Right atrium auricular region (tissue), 2 donors: Measurements from ENCODE around the gene NSG2. TPM values are rescaled to one million over a fixed set of nuclear protein-coding genes. Genes with fewer than 3 reads are reported as not detected.

Experiments
- DNase-seq: peaks from one replicate; pipeline ENCODE4 v3.0.0-alpha.2; 2019; ENCODE audit warnings: low spot score
- H3K27ac ChIP-seq, 2 donors: fragments of 200-600 bp; sonication (generic); 1 replicate in 1 of 2; 2 replicates in 1 of 2; pipeline ENCODE4 v1.5.1; 2016 to 2019
- H3K27me3 ChIP-seq, 2 donors: fragments of 200-600 bp; sonication (generic); one replicate each; pipeline versions ENCODE4 v1.5.1 to v1.6.0; 2017 to 2019
- H3K36me3 ChIP-seq: fragments of 200-600 bp; sonication (generic); one replicate; pipeline ENCODE4 v1.5.1; 2016
- H3K4me1 ChIP-seq, 2 donors: fragments of 200-600 bp; sonication (generic); one replicate each; pipeline versions ENCODE4 v1.5.1 to v1.6.0; 2017 to 2019
- H3K4me3 ChIP-seq, 2 donors: fragments of 200-600 bp; sonication (generic); 1 replicate in 1 of 2; 2 replicates in 1 of 2; pipeline ENCODE4 v1.5.1; 2017 to 2019; ENCODE audit warnings: mild to moderate bottlenecking in 1 of 2, moderate library complexity in 1 of 2
- H3K9me3 ChIP-seq, 2 donors: fragments of 200-600 bp; sonication (generic); one replicate each; pipeline ENCODE4 v1.5.1; 2019
- total RNA-seq, 2 donors: library from RNA; depleted of rRNA; stranded (reverse); fragments of >200 nt; gene quantifications; one replicate each; pipeline ENCODE4 v1.1.0, GENCODE V29; 2016
- TF ChIP-seq, protein P1 (sequence below), 2 donors: fragments of 200-600 bp; sonication (generic); IDR thresholded peaks; one replicate each; pipeline ENCODE4 v1.5.1; 2019; ENCODE audit warnings: antibody characterized with exemption in 2 of 2

Gene NSG2
- total RNA-seq, 2 donors from 2014 or later, result 0.71 TPM; not detected in 1

DNA sequence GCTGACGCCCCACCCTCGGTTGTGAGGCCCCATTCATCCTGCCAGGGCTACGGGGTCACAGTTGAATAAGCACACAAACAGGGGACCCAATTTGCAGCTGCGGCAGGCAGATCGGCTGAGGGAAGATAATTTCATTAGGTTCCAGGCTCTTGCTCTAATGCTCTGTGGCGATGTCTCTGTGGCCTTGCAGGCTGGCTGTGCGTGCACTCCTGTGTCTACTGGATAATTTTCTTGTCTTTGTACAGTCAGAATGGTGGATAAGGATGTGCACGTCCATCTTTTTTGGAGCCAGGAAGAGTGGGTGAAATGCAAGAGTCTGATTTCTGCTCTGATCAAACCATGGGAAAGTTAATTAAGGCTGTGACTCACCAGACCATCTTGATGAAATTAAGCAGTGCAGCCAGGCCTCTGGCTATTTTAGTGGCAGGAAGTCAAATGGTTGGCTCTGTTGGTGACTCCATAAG, 39.2 kb downstream of the NSG2 start:
- no peak for DNase-seq
- H3K4me3 ChIP-seq, result no peak overlapping the region
- H3K36me3 ChIP-seq, result no peaks in the 10 kb centered on the region
- TF ChIP-seq, protein P1, sequence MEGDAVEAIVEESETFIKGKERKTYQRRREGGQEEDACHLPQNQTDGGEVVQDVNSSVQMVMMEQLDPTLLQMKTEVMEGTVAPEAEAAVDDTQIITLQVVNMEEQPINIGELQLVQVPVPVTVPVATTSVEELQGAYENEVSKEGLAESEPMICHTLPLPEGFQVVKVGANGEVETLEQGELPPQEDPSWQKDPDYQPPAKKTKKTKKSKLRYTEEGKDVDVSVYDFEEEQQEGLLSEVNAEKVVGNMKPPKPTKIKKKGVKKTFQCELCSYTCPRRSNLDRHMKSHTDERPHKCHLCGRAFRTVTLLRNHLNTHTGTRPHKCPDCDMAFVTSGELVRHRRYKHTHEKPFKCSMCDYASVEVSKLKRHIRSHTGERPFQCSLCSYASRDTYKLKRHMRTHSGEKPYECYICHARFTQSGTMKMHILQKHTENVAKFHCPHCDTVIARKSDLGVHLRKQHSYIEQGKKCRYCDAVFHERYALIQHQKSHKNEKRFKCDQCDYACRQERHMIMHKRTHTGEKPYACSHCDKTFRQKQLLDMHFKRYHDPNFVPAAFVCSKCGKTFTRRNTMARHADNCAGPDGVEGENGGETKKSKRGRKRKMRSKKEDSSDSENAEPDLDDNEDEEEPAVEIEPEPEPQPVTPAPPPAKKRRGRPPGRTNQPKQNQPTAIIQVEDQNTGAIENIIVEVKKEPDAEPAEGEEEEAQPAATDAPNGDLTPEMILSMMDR (IDR thresholded peaks at IDR 0.05), result no peak
- no peaks in the 10 kb centered on the region for H3K27me3 ChIP-seq
- H3K9me3 ChIP-seq, result no peaks in the 10 kb centered on the region
- no peak overlapping the region for H3K27ac ChIP-seq
- H3K4me1 ChIP-seq, result no peaks in the 10 kb centered on the region

DNA sequence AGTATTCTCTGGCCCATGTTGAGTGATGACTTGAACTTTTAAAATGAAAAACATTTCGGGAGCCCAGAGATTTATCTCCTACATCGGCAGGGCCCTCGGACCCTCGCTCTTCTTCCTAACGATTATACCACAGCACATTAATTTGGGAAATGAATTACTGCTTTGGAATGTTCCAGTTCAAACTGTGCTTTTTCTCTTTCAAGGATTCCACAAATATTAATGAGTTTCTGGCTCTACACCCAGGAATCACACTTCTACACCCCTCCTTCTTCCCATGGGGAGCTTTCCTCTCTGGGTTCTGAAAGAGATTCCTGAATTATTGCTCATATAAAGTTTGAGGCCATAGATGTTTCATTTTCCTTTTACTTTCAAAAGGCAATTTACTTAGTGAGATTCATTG, 41.2 kb downstream of the NSG2 start:
- Histone ChIP-seq H3K4me3 (no peak overlapping the region), H3K27me3 (no peaks in the 10 kb centered on the region), H3K9me3 (no peaks in the 10 kb centered on the region), H3K27ac (no peak overlapping the region), H3K4me1 (no peaks in the 10 kb centered on the region), H3K36me3 (no peaks in the 10 kb centered on the region)
- TF ChIP-seq, protein P1 (IDR thresholded peaks at IDR 0.05), result no peak
- no peak for DNase-seq

GRCh38 chr5:174087783-174088182, 42.3 kb downstream of the NSG2 start:
- Histone ChIP-seq H3K27me3 (no peaks in the 10 kb centered on the region), H3K4me1 (no peaks in the 10 kb centered on the region), H3K27ac (no peak overlapping the region), H3K4me3 (no peak overlapping the region), H3K9me3 (no peaks in the 10 kb centered on the region), H3K36me3 (no peaks in the 10 kb centered on the region)
- TF ChIP-seq, protein P1 (IDR thresholded peaks at IDR 0.05), result no peak
- DNase-seq, result no peak

DNA sequence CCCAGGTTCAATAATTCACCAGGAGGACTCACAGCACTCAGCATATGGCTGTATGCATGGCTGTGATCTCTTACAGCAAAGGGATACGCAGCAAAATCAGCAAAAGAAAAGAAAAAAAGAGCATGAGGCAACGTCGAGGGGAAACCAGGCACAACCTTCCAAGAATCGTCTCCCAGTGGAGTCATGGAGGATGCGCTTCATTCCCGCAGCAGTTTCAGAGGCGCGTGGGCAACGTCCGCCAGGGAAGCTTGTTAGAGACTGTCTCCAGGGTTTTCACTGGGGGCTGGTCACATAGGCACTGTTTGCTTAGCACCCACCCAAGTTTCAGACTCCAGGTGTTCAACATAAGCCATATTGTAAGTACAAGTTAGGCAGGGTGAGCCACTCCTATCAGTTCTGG, 44.6 kb downstream of the NSG2 start:
- Histone ChIP-seq H3K4me3 (no peak overlapping the region), H3K27ac (no peak overlapping the region), H3K9me3 (no peaks in the 10 kb centered on the region), H3K27me3 (no peaks in the 10 kb centered on the region), H3K4me1 (no peaks in the 10 kb centered on the region), H3K36me3 (no peaks in the 10 kb centered on the region)
- DNase-seq, result no peak
- TF ChIP-seq, protein P1 (IDR thresholded peaks at IDR 0.05), result no peak

- TF ChIP-seq, protein P1 (IDR thresholded peaks at IDR 0.05), result no peak
- H3K36me3 ChIP-seq, result no peaks in the 10 kb centered on the region
- DNase-seq, result no peak
- no peak overlapping the region for H3K4me3 ChIP-seq
- no peaks in the 10 kb centered on the region for H3K27me3 ChIP-seq
- no peaks in the 10 kb centered on the region for H3K9me3 ChIP-seq
- H3K4me1 ChIP-seq, result no peaks in the 10 kb centered on the region
- no peak overlapping the region for H3K27ac ChIP-seq
Measured at GRCh38 chr5:174093123-174093522, 47.6 kb downstream of the NSG2 start.

DNA sequence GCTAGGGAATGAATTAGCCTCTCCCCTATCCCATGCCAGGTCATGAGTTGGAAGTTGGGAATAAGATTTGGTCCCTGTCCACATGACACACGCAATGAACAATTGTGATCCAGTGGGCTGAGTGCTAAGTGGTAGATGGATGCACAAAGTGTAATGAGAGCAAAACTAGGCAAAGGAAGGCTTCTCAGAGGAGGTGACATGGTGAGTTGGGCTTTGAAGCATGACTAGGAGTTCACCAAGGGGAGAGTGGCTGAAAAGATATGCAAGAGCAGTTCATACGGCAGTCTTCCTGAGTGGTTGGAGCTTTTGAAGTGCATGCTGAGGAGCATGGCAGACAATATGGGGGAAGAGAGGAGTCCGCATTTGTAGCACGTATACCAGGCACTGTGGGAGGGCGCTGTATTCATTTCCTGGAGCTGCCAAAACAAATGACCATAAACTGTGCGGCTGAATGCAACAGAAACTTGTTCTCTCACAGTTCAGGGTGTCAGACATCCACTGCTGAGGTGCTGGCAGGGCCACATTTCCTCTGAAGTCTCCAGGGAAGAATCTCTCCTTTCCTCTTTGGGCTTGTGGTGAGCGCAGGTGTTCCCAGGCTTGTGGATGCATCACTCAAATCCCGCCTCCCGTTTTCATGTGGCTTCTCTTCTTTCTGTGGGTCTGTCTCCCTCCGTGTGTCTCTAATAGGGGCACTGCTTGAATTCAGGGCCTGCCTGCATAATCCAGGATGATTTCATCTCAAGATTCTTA, 49.5 kb downstream of the NSG2 start:
- Histone ChIP-seq H3K4me1 (no peaks in the 10 kb centered on the region), H3K9me3 (no peaks in the 10 kb centered on the region), H3K27ac (no peak overlapping the region), H3K27me3 (no peaks in the 10 kb centered on the region), H3K4me3 (no peak overlapping the region), H3K36me3 (no peaks in the 10 kb centered on the region)
- TF ChIP-seq, protein P1 (IDR thresholded peaks at IDR 0.05), result no peak
- no peak for DNase-seq
